Measurements from ENCODE around the gene ATAD2B.

ATAD2B gene

GRCh38 chr2:23837871-23838270 is 89.1 kb downstream of the ATAD2B start:
- DNase-seq (ENCODE audit: low spot score): no peak

- DNase-seq (ENCODE audit: low spot score): no peak
Measured at GRCh38 chr2:23836971-23837565, 89.9 kb downstream of the ATAD2B start.

GRCh38 chr2:23836505-23836904 is 90.4 kb downstream of the ATAD2B start:
- DNase-seq (ENCODE audit: low spot score): no peak

GRCh38 chr2:23835988-23836387 is 90.9 kb downstream of the ATAD2B start:
- DNase-seq (ENCODE audit: low spot score): no peak

- no peak for DNase-seq (ENCODE audit: low spot score)
Measured at GRCh38 chr2:23835423-23835822, 91.5 kb downstream of the ATAD2B start.

DNA sequence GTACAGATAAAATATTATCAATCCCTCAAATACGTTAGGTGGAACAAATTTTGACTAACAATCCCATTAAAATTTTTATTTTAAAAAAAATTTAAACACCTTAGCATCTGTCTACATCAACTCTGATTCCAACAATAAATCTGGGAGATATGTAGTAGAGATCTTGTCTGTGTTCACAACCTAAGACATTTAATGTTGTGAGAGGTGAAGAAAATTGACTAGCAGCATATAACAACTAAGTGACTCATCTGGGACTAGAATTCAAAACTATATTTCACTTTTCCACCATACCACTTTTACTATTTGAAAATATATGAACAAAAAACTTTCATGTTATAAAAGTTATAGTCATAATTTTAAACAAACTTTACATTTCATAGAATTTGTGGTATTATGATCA is 97.9 kb downstream of the ATAD2B start:
- no peak for DNase-seq (ENCODE audit: low spot score)

- DNase-seq (ENCODE audit: low spot score): no peak
Measured at GRCh38 chr2:23828256-23828980, 98.5 kb downstream of the ATAD2B start.

- DNase-seq (ENCODE audit: low spot score): no peak
Measured at GRCh38 chr2:23827287-23827686, 99.6 kb downstream of the ATAD2B start.

DNA sequence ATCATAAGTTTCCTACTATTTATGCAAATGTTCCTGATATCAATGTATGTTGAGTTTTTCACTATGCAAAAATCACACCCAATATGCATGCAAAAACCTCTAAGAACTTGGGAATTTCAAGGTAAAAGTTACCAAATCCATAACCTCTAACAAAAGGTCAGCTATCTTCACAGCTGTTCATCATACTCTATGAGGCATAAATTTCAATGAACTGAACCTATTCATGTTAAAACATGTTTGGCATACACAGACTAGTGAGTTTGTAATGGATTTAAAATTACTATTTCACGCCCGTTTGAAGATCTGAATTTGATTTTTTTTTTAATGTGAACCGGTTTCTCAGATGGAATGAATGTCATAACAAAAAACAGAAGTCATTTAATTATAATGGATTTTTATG is 100.2 kb downstream of the ATAD2B start:
- DNase-seq (ENCODE audit: low spot score): no peak

- DNase-seq (ENCODE audit: low spot score): no peak
Measured at GRCh38 chr2:23826040-23826439, 100.9 kb downstream of the ATAD2B start.

DNA sequence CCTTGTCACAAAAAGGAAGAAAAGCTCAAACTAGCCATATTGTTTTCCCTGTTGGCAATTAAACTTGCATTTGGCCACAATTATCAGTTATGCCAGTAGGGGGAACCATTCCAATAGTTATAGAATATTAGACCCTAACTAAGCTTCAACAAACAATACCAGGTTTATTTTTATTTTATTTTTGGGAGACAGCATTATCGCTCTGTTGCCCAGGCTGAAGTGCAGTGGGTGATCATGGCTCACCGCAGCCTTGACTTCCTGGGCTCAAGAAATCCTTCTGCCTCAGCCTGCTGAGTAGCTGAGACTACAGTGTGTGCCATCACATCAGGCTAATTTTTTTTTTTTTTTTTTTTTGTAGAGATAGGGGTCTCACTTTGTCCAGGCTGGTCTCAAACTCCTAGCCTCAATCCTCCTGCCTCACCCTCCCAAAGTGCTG is 102.1 kb downstream of the ATAD2B start:
- DNase-seq (ENCODE audit: low spot score): peak; percentile 72

GRCh38 chr2:23823863-23824262 is 103.1 kb downstream of the ATAD2B start:
- no peak for DNase-seq (ENCODE audit: low spot score)

- no peak for DNase-seq (ENCODE audit: low spot score)
Measured at GRCh38 chr2:23814963-23815362, 112.0 kb downstream of the ATAD2B start.

GRCh38 chr2:23813438-23813837 is 113.5 kb downstream of the ATAD2B start:
- no peak for DNase-seq (ENCODE audit: low spot score)

- no peak for DNase-seq (ENCODE audit: low spot score)
Measured at GRCh38 chr2:23809150-23809549, 117.8 kb downstream of the ATAD2B start.

DNA sequence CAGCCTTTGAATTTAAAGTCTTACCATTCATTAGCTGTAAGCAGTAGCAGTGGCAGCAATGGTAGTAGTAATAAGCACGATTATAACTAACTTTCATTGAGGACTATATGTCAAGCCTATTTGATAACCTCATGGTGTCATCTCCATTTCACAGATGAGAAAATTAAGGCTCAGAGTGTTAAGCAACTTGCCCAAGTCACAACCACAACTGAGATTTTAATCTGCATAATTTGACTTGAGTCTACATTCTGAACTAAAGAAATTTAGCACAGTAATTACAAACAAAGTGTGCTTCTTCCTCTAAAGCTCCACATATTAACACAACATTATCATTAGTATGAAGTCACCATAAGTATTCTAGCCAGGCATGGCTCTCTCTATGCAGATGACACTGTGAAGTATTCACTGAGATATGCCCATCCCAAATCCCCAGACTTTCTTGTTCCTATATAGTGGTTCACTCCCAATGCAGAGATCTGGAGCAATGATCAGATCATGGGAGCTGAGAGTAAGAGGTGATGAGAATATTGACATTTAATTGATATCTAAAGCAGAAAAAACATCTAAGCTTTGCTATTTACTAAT is 120.2 kb downstream of the ATAD2B start:
- no peak for DNase-seq (ENCODE audit: low spot score)

- no peak for DNase-seq (ENCODE audit: low spot score)
Measured at GRCh38 chr2:23806201-23806600, 120.7 kb downstream of the ATAD2B start.

DNA sequence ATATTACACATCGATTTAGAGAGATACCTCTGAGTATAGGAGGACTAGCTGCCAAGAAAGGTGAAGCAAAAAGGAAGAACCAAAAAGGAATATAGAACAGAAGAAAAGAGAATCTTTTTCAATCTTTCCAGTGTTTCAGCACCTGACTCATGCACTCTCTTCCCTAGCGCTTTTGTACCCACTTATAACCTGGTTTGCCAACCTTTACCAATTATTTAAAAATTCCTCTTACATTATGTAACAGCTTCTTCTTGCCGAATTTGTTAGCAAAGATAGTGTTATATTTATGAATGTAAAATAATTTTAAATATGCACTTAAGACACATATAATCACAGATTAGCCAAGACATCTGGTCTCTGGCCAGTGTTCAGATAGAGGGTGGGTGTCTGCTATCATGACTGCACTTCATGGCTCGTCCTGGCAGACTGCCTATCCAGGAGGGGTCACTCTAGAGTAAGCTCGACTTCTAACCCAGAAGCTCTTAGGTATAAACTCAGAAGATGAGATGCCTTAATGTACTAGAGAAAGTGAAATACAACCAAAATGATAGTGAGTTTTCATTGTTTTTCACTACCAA is 122.9 kb downstream of the ATAD2B start:
- peak; percentile 87 for DNase-seq (ENCODE audit: low spot score)

GRCh38 chr2:23803264-23803964 is 123.5 kb downstream of the ATAD2B start:
- peak; percentile 20 for DNase-seq (ENCODE audit: low spot score)

DNA sequence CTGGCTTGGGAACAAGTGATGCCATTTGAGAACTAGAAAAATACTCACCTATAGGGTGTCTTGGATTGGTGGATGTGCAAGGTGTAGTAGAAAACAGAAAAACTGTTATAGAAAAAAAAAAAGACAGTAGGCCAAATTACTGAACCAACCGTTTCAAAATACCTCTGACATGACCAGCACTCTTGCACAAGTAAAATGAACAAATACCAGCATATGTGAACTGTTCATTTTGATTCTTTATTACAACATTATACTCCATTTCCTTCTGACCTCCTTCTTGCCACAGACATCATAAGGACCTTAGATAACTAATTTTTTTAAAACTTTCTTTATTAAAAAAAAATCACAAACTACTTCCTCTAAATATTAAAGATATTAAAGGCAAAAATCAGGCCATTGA is 125.5 kb downstream of the ATAD2B start:
- no peak for DNase-seq (ENCODE audit: low spot score)

DNA sequence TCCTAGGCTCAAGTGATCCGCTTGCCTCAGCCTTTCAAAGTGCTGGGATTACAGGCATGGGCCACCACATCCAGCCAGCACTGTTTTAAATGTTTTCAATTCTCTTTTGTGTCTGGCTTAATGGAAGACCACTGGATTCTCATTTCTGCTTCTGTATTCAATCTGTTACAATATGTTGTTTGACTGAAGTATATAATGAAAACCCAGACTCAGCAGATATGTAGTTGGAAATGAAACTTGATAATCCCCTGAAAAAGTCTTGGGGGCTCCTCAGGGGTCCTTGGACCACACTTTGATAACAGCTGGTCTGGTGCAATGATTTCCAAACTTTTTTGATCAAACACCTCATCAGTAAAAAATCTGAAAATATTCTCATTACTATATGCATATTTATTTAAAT is 132.7 kb downstream of the ATAD2B start:
- no peak for DNase-seq (ENCODE audit: low spot score)

- no peak for DNase-seq (ENCODE audit: low spot score)
Measured at GRCh38 chr2:23793476-23793875, 133.4 kb downstream of the ATAD2B start.

DNA sequence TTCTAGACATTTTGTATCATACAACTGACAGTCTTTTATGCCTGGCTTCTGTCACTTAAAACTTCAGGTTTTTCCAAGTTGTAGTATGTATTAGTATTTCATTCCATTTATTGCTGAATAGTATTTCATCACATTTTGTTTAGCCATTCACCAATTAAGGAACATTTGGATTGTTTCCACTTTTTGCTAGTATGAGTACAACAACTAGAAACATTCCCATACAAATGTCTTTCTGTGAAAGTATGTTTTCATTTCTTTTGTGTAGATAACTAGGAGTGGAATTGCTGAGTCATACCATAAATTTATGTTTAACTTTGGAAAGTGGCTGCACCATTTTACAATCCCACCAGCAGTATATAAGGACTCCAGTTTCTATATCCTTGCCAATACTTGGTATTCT is 135.9 kb downstream of the ATAD2B start:
- peak; percentile 21 for DNase-seq (ENCODE audit: low spot score)

Measured in hematopoietic multipotent progenitor cell treated with erythropoietin and hydrocortisone succinate and interleukin-3 and kit ligand, for 17 days (in vitro differentiated cells).